Measurements from ENCODE around the gene RPS21. TPM values are rescaled to one million over a fixed set of nuclear protein-coding genes. Genes with fewer than 3 reads are reported as not detected.

Gene RPS21
- total and polyA plus RNA-seq, 9 of the 15 experiments (the other 6 are each of a cell fraction or from before 2014, with no cell fraction given), result 1,380 to 5,647 (median 3,091) TPM

DNA sequence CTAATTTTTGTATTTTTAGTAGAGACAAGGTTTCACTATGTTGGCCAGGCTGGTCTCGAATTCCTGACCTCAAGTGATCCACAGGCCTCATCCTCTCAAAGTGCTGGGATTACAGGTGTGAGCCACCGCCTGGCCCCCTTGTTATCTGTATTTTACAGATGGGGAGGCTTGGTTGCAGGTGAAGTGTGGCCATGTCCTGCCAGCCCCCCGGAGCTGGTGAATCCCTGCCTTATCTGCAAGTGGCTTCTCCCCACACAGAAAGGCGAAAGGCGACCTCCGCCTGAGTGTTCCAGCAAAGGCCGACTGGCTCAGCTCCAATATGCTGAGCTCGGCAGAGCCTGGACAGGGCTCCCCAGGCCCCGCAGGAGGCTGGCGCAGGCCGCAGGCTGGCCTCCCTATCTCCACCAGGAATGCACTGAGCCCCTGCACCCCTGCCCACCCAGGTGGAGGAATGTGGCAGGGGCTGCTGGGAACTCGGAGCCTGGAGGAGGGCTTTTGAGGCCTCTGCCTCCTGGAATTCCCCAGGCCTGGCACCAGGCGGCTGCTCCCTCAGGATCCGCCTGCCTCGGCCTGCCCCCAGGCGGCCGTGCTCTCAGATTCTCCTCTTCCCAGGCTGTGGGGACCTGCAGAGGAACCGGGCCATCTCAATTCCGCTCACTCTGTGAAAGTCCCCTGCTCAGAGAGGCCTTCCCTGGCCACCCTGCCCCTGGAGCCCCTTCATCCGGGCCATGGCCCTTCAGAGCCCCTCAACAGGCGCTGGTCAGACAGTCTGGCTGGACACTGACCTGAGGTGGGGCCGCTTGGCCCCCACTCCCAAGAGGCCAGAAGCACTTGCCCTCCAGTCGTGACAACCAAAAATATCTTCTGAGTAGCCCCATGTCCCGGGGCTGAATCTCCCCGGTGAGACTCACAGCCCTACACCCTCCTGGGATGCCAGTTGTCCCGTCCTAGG lies 10.5 kb upstream of the RPS21 start (continued):
- no peak for TF ChIP-seq NR0B1 (IDR thresholded peaks at IDR 0.05; ENCODE audit: partially characterized antibody)
- TF ChIP-seq ZNF197 (CRISPR knock-in tag; IDR thresholded peaks at IDR 0.05; ENCODE audit: low read depth), result no peak
- TF ChIP-seq CBFA2T3 (IDR thresholded peaks at IDR 0.05), result peak; percentile 52
- TF ChIP-seq, protein P1, sequence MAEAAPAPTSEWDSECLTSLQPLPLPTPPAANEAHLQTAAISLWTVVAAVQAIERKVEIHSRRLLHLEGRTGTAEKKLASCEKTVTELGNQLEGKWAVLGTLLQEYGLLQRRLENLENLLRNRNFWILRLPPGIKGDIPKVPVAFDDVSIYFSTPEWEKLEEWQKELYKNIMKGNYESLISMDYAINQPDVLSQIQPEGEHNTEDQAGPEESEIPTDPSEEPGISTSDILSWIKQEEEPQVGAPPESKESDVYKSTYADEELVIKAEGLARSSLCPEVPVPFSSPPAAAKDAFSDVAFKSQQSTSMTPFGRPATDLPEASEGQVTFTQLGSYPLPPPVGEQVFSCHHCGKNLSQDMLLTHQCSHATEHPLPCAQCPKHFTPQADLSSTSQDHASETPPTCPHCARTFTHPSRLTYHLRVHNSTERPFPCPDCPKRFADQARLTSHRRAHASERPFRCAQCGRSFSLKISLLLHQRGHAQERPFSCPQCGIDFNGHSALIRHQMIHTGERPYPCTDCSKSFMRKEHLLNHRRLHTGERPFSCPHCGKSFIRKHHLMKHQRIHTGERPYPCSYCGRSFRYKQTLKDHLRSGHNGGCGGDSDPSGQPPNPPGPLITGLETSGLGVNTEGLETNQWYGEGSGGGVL (CRISPR knock-in tag; IDR thresholded peaks at IDR 0.05), result no peak
- TF ChIP-seq MTA3 (IDR thresholded peaks at IDR 0.05; ENCODE audit: borderline replicate concordance), result no peak
- TF ChIP-seq PKNOX1 (IDR thresholded peaks at IDR 0.05), result no peak
- TF ChIP-seq, protein P2, sequence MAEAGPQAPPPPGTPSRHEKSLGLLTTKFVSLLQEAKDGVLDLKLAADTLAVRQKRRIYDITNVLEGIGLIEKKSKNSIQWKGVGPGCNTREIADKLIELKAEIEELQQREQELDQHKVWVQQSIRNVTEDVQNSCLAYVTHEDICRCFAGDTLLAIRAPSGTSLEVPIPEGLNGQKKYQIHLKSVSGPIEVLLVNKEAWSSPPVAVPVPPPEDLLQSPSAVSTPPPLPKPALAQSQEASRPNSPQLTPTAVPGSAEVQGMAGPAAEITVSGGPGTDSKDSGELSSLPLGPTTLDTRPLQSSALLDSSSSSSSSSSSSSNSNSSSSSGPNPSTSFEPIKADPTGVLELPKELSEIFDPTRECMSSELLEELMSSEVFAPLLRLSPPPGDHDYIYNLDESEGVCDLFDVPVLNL (CRISPR knock-in tag; IDR thresholded peaks at IDR 0.05; ENCODE audit: low read depth), result no peak
- TF ChIP-seq ZNF830 (CRISPR knock-in tag; IDR thresholded peaks at IDR 0.05), result no peak
- TF ChIP-seq ZNF347 (CRISPR knock-in tag; IDR thresholded peaks at IDR 0.05; ENCODE audit: low read depth), result no peak
- TF ChIP-seq POLR2B (IDR thresholded peaks at IDR 0.05; ENCODE audit: low read depth, partially characterized antibody), result no peak
- TF ChIP-seq BHLHE40 (IDR thresholded peaks at IDR 0.05; ENCODE audit: low read length), result no peak
- no peak for TF ChIP-seq TSC22D4 (tag; IDR thresholded peaks at IDR 0.05)
- TF ChIP-seq POLR2H (tag; IDR thresholded peaks at IDR 0.05; ENCODE audit: low read depth), result no peak
- no peak for TF ChIP-seq ZBTB33 (CRISPR knock-in tag; IDR thresholded peaks at IDR 0.05)
- TF ChIP-seq ZNF24 (IDR thresholded peaks at IDR 0.05), result no peak
- no peak for TF ChIP-seq PRPF4 (IDR thresholded peaks at IDR 0.05; ENCODE audit: insufficient read depth, low read depth, low read length, poor library complexity, severe bottlenecking)
- TF ChIP-seq RAD21 (CRISPR knock-in tag; conservative IDR thresholded peaks at IDR 0.05 in 1 of 2, IDR thresholded peaks at IDR 0.05 in 1 of 2), result peak in 1 of 2 experiments; percentile 27; a peak in 2 of 4 replicates
